HuH-7.5 (cell line): ENCODE data around the gene RUVBL1.

Experiments used
- DNase-seq: peaks from one replicate; pipeline ENCODE4 v3.0.0; 2011; ENCODE audit warnings: low spot score

Gene RUVBL1

DNA sequence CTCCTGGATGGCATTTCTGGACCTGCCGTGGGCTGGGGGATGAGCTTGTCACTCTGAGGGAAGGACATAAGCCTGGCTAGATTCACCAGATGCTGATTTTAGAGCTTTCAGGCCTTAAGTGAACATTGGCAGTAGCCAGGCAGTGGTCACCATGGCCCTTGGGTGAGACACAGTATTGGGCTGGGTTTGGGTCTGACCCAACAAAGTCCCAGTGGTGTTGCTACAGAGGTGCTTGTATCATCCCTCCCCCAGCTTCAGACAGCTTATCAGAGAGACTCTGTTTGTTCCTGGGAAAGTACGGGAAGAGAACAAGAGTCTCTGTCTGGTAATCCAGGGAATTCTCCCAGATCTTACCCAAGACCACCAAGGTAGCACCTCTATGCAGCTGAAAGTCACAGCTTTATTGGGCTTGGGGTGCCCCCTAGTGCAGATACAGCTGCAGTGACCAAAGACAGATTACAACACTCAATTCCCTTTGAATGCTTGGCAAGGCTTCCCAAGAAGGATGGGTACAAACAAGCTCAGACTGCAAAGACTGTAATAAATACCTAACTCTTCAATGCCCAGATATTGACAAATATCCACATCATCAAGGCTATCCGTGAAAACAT lies 9.8 kb upstream of the RUVBL1 start:
- no peak for DNase-seq

DNA sequence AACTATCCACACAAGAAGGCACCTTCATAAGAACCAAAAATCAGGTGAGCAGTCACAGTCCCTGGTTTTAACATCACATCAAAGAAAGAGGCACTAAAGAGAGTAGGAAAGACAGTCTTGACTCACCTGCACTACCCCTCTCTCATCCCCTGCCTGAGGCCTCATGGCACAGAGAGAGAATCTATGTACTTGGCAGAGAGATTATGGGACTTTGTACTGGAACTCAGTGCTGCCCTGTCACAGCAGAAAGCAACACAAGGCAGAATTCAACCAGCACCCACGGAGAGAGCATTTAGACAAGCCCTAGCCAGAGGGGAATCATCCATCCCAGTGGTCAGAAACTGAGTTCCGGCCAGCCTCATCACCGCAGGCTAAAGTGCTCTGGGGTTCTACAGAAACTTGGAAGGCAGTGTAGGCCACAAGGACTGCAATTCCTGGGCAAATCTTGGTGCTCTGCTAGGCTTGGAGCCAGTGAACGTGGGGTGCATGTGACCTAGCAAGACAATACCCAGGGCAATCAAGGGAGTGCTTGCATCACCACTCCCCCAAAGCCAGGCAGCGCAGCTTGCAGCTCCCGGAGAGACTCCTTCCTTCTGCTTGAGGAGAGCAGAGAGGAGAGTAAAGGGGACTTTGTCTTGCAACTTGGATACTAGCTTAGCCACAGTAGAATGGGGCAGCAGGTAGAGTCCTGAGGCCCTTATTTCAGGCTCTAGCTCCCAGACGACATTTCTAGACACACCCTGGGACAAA lies 8.5 kb upstream of the RUVBL1 start:
- DNase-seq, result no peak

DNA sequence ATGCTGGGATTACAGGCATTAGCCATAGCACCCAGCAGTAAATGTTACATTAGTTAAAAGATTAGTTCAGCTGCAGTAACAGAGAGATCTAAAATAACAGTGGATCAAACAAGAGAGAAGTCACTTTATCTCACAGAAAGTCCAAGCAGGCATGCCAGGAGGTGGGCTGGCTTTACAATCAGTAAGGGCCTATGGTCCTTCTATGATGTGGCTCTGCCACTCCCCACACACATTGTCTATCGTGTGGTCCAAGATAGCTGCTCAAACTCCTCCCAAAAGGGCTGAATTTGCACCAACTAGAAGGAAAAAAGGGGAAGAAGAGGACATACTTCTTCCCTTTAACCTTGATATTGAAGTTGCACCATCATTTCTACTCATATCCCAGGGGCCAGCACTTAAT lies 4.6 kb upstream of the RUVBL1 start:
- no peak for DNase-seq

DNA sequence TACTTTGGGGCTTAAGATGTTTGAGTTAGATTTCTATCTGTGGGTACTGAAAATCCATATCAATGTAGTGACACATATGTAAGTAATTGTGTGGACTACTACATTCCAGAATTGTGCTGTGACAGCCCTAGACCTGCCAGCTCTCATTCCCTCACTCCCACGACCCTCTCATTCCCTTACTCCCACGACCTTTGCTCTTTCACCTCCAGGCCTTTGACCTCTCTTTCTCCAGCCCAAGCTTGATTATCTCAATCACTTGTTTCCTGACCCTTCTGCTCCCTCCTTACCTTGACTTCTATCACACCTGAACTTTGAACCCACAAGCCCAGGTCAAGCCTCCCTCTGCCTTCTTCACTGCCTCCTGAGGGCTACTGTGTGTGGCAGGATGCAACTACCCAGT lies 3.6 kb upstream of the RUVBL1 start:
- no peak for DNase-seq

DNA sequence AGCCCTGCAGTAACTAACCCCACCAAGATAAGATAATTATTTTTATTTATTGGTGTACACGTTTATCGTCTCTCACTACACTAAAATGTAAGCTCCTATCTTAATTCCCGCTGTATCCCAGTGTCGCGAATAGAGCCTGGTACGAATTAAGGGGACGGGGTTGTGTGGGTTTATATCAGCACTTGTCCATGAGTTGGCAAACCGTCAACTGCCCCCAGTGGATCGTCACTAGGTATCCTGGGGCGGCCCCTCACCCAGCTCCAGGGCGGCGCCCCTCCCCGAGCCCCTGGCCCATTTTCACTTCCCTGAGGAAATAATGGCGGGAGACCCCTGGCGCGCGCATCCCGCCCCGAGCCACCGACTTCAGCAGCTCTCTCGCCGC lies 465 bp downstream of the RUVBL1 start:
- DNase-seq, result no peak

DNA sequence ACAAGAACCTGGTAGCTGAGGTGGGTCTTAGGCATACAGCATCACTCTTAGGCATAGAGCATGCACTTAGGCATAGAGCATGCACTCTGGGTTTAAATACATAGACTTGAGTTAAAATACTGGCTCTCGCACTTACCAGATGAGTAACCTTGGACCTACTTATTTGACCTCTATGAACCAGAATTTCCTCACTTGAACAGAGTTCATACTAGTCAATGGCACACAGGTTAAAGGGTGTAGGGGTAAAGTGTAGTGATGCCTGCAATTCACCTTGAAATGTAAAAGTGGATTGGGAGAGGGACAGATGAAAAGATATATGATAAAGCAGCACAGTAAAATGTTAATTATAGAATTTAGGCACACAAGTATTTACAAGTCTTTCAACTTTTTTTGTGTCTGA lies 1.6 kb downstream of the RUVBL1 start:
- no peak for DNase-seq

DNA sequence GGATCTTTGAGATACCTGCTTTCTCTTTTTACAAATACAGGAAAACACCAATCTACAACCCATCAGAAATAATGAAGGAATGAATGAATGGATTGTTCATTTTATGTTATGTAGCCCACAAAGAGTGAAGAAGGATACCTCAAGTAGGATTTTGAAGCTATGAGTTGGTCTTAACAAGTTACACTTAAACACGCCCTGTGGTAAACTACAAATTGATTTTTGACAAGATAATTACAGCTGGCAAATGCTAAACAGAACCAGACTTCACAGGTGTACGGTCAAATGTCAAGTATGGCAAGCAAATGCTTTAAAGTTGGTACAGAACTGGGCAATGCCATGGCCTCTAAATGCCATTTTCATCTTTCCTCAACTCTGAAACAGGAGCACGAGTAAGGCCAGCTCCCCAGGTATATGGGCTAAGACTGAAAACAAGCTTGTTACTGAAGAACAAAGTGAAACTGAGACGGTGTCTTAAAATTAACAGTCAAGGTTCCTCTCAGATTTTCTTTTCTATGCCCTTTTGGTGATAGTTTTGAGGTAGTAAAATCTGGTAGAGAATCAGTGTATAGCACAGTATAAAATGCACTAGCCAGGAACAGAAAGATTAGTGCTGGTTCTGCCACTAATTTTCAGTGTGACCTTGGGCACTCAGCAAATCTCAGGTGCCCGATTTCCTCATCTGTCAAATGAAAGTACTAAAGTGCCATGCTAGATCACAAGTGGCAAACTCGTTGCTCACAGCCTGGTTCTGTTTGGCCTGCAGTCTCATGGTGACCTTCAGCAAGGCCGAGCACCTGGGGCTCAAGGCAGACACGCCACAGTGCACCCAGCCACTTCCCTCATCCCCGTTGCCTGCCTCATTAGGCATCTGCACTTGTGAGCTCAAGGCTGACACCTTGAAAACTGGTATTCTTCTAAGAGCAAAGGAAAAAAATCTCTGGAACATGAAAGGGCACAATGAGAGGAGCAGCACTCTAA lies 9.5 kb downstream of the RUVBL1 start:
- DNase-seq, result no peak

DNA sequence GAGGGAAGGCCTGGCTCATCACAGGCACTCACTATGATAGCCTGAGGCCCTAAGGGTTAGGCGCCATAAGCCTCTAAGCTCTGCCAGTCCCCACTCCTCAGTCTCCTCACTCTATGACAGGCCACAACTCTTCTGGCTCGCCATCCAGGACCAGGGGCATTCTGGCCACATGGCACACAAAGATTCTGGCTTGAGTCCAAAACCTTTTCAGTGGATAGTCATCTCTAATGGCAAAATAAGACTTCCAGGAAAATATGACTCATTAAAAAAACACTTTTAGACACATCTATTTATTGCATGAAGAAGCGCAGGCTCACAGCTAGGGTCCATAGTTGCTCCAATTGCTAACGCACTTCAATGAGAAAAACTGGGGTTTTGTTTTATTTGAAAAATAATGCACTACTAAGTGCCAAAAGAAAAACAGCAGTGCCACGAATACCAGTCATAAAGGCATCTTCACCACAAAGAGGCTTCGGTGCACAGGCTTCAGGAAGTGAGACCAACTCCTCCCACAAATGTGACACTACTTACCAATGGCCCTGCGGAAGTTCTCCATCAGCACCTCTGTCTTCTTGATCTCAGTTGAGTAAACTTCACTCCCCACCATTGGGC lies 11.1 kb downstream of the RUVBL1 start:
- no peak for DNase-seq

DNA sequence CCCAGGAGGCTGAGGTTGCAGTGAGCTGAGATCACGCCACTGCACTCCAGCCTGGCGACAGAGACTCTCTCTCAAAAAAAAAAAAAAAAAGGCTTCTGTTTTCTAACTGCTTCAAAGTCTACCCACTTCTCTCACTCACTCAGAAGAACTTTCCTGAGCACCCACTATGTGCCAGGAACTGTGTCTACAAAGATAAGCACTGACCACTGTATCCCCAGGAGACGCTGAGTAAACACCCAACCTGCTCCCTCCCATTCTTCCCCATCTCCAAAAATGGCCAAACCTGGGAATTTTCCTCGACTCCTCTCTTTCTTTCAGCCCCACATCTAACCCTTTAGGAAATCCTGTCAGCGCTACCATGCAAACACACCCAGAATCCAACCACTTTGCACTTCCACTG lies 12.5 kb downstream of the RUVBL1 start:
- no peak for DNase-seq

DNA sequence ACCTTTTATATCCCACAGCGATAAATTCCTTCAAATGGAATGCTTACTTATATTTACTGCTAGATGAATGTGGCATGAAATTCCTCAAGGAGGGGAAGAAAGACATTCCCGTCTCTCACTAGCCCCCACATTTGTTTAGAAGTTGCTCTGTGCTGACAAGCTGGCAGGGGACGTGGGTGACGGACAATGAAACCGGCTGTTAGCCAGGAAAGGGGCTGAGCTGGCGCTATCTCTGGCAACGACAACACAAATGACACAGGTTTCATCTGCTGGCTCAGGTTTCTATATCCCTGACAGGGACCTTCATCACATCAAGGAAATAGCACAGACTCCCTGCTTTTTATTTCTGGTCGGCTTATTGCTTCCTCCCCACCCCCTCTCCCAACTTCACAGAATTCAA lies 15.8 kb downstream of the RUVBL1 start:
- DNase-seq, result no peak

DNA sequence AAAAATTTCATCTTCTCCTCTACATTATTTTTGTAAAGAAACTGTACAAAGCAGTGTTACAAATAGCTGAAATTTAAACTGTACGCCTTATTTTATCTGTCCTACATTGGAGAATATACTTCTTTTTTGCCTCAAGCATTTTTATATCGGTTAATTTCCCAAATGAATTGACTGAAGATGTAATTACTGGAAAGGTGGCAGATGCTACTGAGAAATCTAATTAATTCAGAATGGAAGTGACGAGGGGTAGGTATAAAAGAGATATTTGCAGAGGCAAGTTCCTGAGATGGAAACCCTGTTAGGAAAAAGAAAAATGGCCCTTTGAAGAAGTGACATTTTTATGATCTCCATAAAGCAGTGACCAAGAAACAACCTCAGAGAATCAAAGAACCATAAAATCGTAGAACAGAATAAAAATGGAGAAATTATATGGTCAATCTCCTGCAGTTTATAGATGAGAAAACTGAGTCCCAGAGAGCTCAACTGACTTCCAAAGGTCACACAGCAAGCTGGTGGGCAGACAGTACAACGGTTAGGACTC lies 20.4 kb downstream of the RUVBL1 start:
- DNase-seq, result no peak

DNA sequence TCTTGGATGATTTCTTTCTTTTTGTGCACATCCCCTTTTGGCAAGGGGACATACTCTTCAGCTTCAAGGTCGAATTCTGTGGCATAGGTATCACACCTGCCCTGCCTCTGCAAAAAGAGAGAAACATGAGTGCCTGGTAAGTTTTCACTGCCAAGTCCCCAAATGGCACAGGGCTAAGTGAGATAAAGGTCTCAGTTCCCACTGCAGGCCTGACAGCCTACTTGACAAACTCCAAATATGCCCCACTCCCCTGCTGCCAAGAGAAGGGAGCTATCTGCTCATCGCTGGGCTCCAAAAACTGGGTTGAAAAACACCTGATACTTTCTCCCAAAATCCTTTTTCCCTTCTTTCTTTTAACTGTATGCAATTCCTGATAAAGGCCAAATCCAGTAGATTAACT lies 23.0 kb downstream of the RUVBL1 start:
- DNase-seq, result no peak

DNA sequence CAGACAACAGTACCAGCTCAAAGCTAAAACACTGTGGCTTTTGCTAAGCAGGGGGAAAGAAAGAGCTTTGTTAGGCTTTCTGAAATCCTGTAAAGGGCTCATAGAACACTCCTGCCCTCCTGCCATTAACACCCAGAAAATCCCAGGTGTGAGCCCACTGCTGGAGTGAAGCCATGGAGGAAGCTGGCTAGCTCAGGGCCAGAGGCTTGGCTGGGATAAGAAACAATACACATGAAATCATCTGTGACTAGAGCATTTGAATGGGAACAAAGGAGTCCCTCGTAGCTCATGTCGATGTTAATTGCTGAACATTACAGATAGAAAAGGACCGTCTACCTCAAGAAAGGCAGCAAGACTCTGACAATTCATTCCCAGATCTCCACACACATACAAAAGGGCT lies 23.5 kb downstream of the RUVBL1 start:
- no peak for DNase-seq

DNA sequence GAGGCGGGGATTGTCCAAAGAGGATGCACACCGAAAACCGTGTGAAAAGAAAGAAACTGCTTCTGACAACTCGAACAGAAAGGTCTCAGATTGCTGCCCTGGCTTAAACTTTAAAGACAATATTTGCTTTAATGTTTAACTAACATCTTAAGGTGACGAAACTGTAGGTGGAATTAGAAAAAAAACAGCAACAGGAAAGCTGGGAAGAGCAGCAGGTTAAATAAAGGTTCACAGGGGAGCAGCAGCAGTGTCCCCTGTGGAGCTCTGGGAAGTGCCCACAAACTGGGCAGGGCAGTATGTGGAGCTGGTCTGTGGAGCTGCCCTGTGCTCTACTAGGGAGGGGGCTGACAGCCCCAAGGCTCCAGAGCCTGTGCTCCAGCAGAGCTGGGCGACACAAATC lies 25.4 kb downstream of the RUVBL1 start:
- no peak for DNase-seq

DNA sequence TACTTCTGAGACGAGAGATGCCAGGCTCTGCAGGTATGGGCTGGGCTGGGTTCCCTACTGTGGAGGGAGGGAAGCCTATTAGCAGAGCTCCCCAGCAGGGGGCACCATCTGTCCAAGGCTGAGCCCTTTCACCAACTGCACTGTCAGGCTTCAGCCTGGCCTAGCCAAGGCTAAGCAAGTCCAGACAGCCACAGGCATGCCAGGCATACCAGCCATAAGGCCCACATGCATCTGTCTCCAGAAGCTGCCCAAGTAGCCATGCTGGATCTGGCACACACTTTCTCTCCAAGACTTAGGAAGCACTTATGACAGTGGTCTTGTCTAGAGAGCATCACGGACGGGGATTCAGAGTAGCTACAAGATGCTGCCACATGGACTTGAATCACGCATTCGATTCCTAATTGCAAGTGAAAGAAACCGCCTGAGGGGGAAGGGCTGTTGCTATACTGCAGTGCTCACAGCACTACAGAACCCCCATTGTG lies 28.3 kb downstream of the RUVBL1 start:
- DNase-seq, result peak; percentile 82

DNA sequence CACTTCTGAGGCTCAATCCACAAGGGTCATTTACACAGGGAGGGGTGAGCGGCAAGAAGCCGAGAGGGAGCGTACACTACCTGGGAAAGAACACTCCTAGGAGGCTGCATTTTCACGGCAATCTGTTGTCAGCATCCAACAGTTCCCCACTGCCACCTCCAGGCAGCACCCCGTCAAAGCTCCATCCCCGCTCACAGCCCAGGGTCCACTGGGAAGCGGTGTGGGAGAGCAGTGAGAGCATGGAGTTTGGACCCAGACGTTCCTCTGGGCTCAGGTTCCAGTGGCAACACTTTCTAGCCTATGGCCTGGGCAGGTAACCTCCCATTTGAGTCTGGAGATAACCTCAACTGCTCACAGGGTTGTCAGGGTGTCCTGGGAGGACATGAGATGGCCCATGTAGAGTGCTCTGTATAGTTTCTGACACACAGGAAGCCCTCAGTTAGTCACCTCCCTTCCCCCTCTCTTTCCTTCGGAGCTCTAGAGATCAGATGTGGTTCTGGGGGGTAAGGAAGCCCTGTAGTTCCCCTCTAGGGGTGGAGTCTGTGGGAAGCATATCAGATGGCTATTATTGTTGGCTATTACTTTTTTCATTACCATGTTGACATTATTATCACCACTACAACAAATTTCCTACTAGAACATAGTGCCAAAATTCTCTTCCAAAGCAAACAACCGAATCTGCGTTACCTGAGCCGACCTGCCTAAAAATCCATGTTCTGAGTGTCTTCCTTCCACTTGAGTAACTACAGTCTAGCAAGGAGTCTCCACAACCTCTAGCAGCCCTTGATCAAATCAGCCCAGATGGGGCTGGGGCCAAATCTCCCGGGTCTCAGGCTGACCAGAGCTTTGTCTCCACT lies 29.1 kb downstream of the RUVBL1 start:
- no peak for DNase-seq

DNA sequence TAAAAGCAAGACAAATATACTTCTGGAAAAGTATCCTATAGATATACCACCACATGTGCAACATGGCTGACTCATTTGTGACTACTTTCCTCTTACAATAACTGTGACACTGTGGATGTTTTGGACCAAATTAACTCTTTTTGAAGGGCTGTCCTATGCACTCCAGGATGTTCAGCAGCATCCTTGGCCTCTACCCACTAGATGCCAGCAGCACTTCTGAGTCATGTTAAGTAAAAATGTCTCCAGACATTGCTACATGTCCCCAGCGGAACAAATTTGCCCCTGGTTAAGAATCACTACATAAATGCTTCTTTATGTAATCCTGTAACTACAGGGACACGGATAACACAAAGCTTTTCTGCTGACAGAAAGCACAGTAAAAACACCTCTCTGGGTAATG lies 32.0 kb downstream of the RUVBL1 start:
- DNase-seq, result no peak

DNA sequence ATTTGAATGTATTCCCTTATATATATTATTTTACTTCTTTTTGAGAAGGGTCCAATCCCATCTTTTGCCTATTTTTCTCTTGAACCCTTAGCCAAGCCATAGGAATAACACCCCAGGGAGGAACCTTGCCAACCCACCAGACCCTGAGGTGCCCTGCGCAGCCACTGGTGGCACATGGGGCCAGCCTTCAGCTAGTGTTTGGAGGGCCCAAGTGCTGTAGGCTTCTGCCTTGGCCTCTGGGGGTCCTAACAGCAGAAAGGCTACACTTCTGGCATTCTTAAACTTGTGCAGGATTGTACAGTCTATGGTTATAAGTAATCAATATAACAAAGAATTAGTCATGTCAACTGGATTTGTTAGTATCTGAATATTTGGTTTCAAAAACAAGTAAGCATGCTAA lies 34.5 kb downstream of the RUVBL1 start:
- DNase-seq, result no peak

DNA sequence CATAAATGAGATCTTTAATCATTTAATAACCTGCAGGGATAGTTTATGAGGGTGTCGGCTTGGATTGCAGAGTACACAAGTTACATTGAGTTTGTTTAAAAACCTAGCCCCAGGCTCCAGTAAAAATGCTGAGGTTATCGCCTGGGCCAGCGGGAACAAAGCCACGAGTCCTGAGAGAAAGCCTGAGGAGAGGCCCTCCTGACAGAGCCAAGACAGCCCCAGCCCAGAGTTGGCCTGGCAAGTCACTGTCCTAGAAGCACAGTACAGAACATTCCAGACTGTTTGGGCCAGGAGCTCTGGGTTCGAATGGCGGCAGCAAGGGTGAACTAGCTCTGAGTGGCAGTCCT lies 39.0 kb downstream of the RUVBL1 start:
- DNase-seq, result no peak

DNA sequence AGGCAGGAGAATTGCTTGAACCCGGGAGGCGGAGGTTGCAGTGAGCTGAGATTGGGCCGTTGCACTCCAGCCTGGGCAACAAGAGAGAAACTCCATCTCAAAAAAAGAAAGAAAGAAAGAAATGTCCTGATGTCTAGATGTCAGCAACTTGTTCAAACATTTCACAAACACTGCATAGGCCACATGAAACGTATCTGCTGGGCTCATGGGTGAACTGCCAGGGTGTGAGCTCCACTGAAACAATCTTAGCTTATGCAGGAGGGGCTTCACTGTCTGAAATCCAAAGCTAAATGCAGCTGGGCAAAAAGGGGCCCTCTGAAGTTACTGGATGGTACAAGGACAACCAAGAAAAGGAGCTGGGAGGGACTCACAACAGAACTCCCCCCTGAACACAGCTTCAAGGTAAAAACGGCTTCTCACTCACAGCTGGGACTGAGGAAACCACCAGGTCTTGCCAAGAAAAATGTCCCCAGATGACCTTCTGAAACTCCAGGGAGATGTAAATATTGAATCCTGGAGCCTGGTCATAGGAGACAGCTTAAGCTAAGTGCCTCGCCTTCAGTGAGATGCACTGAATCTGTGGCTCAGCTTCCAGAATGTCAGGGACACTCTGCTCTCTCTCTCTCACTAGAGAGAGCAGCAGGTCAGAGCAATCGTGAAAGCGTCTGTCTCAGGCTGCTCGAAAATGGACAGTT lies 39.5 kb downstream of the RUVBL1 start:
- no peak for DNase-seq

DNA sequence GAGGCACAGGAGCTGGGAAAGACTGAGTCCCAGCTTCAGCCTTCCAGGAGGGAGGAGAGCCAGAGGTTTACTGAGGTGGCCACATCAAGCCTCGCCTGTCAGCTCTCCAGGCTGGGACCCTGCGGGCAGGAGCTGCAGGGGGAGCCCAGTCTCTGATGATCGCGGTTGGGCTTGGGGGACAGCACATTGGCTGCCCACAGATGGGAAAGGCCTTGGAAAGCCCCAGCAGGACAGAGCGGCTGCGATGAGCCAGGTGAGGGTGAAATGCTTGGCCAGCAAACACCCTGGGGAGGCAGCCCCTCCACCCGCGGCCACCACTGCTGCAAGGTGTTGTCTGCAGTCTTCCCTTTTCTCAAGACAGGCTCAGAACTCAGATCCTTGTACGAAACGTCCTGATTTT lies 40.2 kb downstream of the RUVBL1 start:
- no peak for DNase-seq
